ENCODE results near the gene RYR3.

GRCh38 chr15:33706173-33706572 is 395.4 kb downstream of the RYR3 start:
- TF ChIP-seq CTCF (conservative IDR thresholded peaks at IDR 0.05; ENCODE audit: low read depth, low read length) (no peak), EZH2 (IDR thresholded peaks at IDR 0.05; ENCODE audit: low read length, unreplicated experiment) (no peak), EZH2phosphoT487 (IDR thresholded peaks at IDR 0.05; ENCODE audit: borderline replicate concordance, low read length) (no peak)
